ENCODE results near the gene GPR62.

GPR62 gene

DNA sequence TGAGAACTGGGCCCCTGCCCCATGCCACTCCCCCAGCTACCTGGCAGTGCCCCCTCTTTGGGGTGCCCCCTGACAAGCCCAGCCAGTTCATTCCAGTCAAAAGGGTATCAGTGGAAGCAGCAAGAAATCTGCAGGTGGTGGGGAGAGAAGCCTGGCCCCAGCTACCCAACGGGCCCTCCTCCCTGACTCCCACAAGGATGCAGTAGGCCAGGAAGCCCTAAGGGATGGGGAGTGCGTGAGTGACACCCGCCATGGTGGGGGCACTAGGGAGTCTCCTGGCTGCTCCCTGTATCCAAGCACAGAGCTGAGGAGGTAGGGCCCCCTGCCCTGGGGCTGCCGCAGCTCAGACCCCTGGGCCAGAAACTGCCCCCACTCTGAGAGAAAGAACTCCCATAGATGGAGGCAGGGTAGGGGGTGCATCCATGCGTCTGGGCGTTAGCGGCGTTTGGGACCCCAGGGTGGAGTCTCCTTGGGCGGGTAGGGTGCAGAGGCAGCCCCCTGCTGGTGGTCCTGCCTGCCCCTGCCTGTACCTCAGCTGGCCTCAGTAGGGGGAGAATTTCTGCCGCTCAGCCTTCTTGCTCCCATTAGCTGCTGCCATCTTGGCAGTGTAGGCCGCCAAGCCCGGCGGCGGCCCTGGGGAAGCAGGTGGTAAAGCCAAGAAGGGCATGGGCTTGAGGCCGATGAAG is 2.5 kb downstream of the GPR62 start:
- no peak for DNase-seq

GRCh38 chr3:51958603-51959521 is 3.7 kb downstream of the GPR62 start:
- no peak for DNase-seq

DNA sequence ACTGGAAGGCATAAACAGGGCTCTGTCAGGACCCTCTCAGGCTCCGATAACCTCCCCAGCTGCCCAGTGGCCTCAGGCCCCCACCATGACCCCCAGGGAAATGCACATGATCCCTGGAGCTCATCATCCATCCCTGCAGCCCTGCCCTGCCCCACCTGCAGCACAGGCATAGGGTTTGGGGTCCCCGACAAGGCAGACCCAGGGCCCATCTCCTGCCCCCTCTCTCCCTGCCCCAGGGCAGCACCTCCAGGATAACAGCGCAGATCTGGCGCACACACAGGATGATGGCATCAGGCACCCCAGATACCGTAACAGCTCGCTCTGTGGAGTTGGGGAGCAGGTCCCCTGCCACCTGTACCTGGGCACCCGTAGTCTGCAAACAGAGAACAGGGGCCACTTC is 4.5 kb downstream of the GPR62 start:
- DNase-seq = no peak

DNA sequence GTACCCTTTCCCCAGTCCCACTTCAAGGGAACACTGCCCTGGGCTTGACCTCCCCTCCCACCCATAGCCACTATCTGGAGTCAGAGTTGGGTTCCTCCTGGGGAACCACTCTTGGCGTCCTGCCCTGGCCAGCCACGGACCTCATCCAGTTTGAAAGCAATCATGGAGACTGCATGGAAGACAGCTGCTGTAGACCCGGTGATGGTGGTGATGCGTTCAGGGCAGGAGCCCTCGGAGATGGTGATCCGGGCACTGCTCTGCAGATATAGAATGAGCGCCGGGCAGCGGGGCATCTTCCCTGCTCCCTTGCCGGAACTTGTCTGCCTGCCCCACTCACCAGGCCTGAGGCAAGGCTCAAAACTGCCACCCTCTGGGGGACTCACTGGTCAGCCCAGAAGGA is 5.2 kb downstream of the GPR62 start:
- DNase-seq = no peak

DNA sequence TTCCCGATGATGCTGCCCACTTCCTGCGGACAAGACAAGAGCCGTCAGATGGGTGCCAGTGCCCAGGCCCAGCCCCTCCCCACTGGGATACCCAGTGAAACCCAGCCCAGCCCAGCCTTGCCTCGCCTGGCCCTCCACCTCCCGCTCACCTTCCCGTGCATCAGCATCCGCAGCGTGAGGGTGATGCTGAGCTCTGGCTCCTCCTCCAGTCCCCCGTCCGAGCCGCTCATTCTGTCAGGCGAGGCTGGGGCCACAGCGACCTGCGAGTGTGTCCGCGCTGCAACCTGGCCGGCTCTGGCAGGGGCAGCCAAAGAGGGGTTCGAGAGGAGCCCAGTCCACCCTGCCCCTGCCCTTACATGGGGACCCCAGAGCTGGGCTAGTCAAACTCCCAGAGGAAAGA is 5.8 kb downstream of the GPR62 start:
- DNase-seq = no peak

DNA sequence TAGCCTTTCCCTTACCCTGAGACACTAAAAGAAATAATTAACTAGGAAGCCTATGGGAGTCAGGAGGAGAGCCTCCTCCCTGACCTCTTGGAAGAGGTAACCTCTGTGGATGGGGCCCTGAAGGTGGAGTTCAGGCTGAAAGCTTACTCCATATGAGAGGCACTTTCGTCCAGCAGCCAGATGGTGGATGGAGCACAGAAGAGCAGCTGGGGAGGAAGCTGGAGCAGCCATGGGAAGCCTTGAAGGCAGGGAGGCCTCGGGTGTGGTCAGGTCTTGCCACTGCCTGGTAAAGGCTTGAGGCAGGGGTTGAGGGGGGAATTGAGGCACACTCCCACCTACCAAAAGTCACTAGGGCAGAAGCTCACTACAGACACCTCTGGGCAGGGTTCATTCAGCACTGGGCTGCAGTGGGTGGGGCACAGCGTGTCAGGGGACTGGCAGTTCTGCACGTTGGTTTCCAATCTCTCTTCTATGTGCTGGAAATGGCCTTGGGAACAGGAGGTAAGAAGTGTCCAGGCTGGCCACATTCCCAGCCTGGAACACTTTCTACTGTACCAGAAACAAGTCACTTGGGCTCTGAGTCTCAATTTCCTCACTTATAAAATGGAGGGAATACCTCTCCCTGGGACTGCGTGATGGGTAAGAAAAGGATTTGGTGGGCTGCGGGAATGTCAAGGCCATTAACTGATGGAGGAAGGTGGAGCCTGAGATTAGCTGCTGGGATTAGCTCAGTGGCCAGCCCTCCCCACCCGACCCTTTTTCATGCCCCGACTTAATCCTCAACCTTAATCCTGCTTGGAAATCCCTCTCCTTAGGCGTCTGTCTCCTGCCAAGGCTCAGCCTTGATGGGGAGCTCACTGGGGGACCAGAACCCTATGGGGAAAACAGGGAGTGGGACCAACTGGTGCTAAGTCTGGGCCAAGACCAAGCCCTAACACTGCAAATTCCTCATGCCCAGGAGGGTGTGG is 6.7 kb downstream of the GPR62 start:
- peak; percentile 99 for DNase-seq

- DNase-seq = peak; percentile 90
Observed at GRCh38 chr3:51962854-51963530, 7.8 kb downstream of the GPR62 start.

DNA sequence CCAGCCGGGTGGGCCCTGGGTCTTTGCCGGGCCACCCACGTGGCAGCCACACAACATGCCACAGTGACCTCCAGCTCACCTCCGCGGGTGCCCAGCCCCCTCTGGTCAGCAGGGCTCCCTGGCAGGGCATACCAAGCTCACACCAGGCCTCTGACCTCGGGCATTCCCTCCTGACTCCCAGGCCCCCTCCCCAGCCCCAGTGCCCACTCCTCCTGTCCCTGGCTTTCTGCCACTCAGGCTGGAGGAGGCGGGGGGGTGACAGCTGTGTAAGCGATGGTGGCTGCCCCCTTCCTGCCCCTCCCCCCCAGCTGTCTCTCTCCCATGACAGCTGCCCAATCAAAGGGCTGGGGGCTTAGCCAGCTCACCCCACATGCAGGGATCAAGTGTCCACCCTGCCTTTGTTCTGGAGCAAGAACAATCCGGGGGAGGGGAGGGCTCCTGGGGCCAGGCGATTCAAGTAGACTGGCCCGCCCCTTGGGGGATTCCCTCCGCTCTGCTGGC is 8.8 kb downstream of the GPR62 start:
- peak; percentile 98 for DNase-seq

DNA sequence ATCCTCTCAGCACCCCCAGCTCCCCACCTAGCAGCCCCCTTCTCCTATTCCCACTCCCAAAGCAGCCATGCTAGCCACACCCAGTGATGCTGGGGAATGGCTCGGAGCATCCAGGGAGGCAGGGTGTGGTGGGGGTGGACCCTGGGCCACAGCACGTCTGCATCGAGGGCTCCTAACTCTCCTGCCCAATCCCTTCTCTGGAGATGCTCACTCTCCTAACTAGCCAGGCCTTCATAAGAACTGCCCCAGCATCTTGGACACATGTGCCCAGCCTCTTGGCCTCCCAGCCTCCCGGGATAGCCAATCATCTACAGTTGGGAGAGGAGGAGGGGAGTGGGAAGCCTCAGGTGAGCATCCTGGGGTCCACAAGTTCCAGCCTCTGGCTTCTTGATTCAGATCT is 9.3 kb downstream of the GPR62 start:
- peak; percentile 89 for DNase-seq

GRCh38 chr3:51966016-51966415 is 10.8 kb downstream of the GPR62 start:
- DNase-seq = no peak

GRCh38 chr3:51966486-51966885 is 11.3 kb downstream of the GPR62 start:
- DNase-seq = peak; percentile 68

GRCh38 chr3:51966922-51967383 is 11.8 kb downstream of the GPR62 start:
- DNase-seq = peak; percentile 59

DNA sequence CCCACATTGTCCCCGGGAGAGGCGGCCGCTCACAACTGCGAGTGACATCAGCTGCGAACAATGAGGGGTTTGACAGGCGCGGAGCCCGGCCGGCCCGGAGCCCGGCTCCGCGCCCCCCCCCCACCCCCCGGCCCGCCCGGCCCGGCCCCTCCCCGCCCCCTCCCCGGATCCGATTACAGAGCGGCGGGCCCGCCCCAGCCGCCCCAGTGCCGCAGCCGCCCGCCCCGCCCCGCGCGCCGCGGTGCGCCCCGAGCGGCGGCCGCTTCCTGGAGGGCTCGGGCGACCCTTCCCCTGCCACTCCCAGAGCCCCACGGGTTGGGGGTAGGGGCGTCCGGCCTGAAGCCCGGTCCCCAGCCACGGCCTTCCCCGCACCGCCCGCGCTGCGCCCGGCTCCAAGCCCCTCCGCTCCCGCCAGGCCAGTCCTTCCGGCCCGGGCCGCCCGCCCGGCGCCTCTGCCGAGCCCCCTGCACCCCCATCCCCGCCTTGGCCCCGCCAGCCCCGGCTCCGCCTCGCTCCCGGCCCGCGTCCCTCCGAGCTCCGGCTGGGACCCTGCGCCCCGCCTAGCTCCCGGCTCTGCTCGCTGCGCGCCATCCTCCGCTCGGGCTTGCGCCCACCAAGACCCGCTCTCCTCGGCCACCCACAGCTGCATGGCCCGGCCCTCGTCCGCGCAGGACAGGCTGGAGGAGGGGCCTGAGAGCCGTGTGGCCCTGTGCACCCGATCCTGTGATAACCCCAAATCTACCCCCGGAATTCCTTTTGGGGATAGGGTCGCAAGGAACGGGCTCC is 12.4 kb downstream of the GPR62 start, which contains the start of gene PCBP4:
TSS of gene PCBP4 (minus strand) at position 71 of the 786 bp plus-strand sequence. CDS start 6,214 bp downstream, outside the sequence.
- DNase-seq = peak; percentile 76

- peak; percentile 99 for DNase-seq
Observed at GRCh38 chr3:51968170-51968775, 13.1 kb downstream of the GPR62 start.

GRCh38 chr3:51968883-51969678 is 13.9 kb downstream of the GPR62 start:
- peak; percentile 76 for DNase-seq

GRCh38 chr3:51969841-51970240 is 14.7 kb downstream of the GPR62 start:
- no peak for DNase-seq

- DNase-seq = peak; percentile 55
Observed at GRCh38 chr3:51970606-51971300, 15.6 kb downstream of the GPR62 start.

- no peak for DNase-seq
Observed at GRCh38 chr3:51971350-51971749, 16.2 kb downstream of the GPR62 start.
